Stimulated activated CD4-positive, alpha-beta T cell treated with anti-CD3 and anti-CD28 coated beads, Interleukin-4, amount 100 ng/mL, for 48 hours (primary cell): Measurements from ENCODE around the gene TBP.

Experiments
- DNase-seq, 2 donors: peaks; one replicate each; pipeline ENCODE4 v3.0.0-alpha.2; 2020; ENCODE audit warnings: low read depth in 2 of 2

Gene TBP

GRCh38 chr6:170535004-170535403 is 19.2 kb upstream of the TBP start:
- no peak for DNase-seq

GRCh38 chr6:170536671-170537070 is 17.5 kb upstream of the TBP start:
- DNase-seq, result no peak

GRCh38 chr6:170537329-170537728 is 16.8 kb upstream of the TBP start:
- DNase-seq, result no peak

GRCh38 chr6:170542031-170542719 is 12.0 kb upstream of the TBP start:
- DNase-seq, result no peak

- no peak for DNase-seq
Observed at GRCh38 chr6:170545405-170545804, 8.8 kb upstream of the TBP start.

- peak; percentile 71 to 79 for DNase-seq
Observed at GRCh38 chr6:170552765-170553533, 1.2 kb upstream of the TBP start, which contains the start of gene PSMB1. PSMB1 (minus strand) TSS chr6:170553307; CDS start chr6:170553242, 65 bp downstream.

- DNase-seq, result peak in 1 of 2 donors; percentile 19
Observed at GRCh38 chr6:170553534-170554012, 596 bp upstream of the TBP start.

GRCh38 chr6:170554796-170555137 is 598 bp downstream of the TBP start:
- DNase-seq, result no peak

- DNase-seq, result no peak
Observed at GRCh38 chr6:170555305-170555704, 1.1 kb downstream of the TBP start.

GRCh38 chr6:170561555-170561954 is 7.4 kb downstream of the TBP start:
- DNase-seq, result no peak

- no peak for DNase-seq
Observed at GRCh38 chr6:170564936-170565530, 10.9 kb downstream of the TBP start.

- DNase-seq, result no peak
Observed at GRCh38 chr6:170572704-170573466, 18.7 kb downstream of the TBP start.

GRCh38 chr6:170575250-170575649 is 21.1 kb downstream of the TBP start:
- DNase-seq, result no peak

- no peak for DNase-seq
Observed at GRCh38 chr6:170578909-170579308, 24.7 kb downstream of the TBP start.

- no peak for DNase-seq
Observed at GRCh38 chr6:170583756-170584180, 29.6 kb downstream of the TBP start.

- peak; percentile 87 to 91 for DNase-seq
Observed at GRCh38 chr6:170584181-170584953, 30.2 kb downstream of the TBP start, which contains the start of gene PDCD2. PDCD2 (minus strand) TSS chr6:170584637; CDS start chr6:170584581, 56 bp downstream.

GRCh38 chr6:170584954-170585498 is 30.9 kb downstream of the TBP start:
- no peak for DNase-seq

- no peak for DNase-seq
Observed at GRCh38 chr6:170590725-170591124, 36.6 kb downstream of the TBP start.

- DNase-seq, result no peak
Observed at GRCh38 chr6:170596426-170596825, 42.3 kb downstream of the TBP start.

- DNase-seq, result no peak
Observed at GRCh38 chr6:170597278-170597677, 43.1 kb downstream of the TBP start.
